Psoas muscle (tissue), 8 donors: ENCODE measurements around the gene PHACTR3. TPM values are rescaled to one million over a fixed set of nuclear protein-coding genes. Genes with fewer than 3 reads are reported as not detected.

Source experiments
- ATAC-seq, 4 donors: fragments of 200-7000 bp; cut with Tn5 transposase; one replicate each; pipeline ENCODE4 v1.9.1; 2020; ENCODE audit warnings: moderate library complexity in 3 of 4, mild to moderate bottlenecking in 2 of 4
- DNase-seq, 2 donors: peaks; one replicate each; pipeline ENCODE4 v3.0.0-alpha.2; 2020
- H3K27ac ChIP-seq: fragments of 200-600 bp; one replicate; pipeline ENCODE4 v1.8.0; 2022
- H3K27me3 ChIP-seq, 3 donors: fragments of 200-600 bp in 1 of 3; one replicate each; pipeline versions ENCODE4 v1.6.1 to v1.8.0; 2013 to 2022; ENCODE audit warnings: low read length in 2 of 3, mild to moderate bottlenecking in 2 of 3, moderate library complexity in 1 of 3; ENCODE audit not compliant: insufficient read depth in 3 of 3
- H3K36me3 ChIP-seq, 2 donors: fragments of 200-600 bp in 1 of 2; one replicate each; pipeline versions ENCODE4 v1.6.1 to v1.8.0; 2013 to 2022; ENCODE audit warnings: low read depth in 1 of 2, mild to moderate bottlenecking in 1 of 2, moderate library complexity in 1 of 2; ENCODE audit not compliant: insufficient read depth in 1 of 2
- H3K4me1 ChIP-seq: fragments of 200-600 bp; one replicate; pipeline ENCODE4 v1.8.0; 2022
- H3K4me3 ChIP-seq: fragments of 200-600 bp; one replicate; pipeline ENCODE4 v1.8.0; 2022; ENCODE audit warnings: mild to moderate bottlenecking
- H3K9me3 ChIP-seq: fragments of 200-600 bp; one replicate; pipeline ENCODE4 v1.8.0; 2022
- CTCF ChIP-seq: fragments of 200-600 bp; IDR thresholded peaks from one replicate; pipeline ENCODE4 v1.8.0; 2022; ENCODE audit warnings: antibody characterized with exemption
- WGBS, 3 donors: extraction: QIAGEN DNeasy Blood & Tissue Kit; methylation state at CpG; one replicate each; pipeline versions ENCODE4 v1.1.6 to v1.1.7; 2013; 5-methylcytosine and 5-hydroxymethylcytosine counted together
- intact Hi-C, 2 donors: fragments of 100-400 bp; cut with DNase I; formaldehyde crosslinking; loops; one replicate each; pipeline versions ENCODE4 v1.11.0 to v1.14.2; 2022
- polyA plus RNA-seq, 3 donors: library from polyadenylated mRNA; stranded (reverse); fragments of 200-250 nt; gene quantifications; one replicate each; pipeline ENCODE4 v1.2.3, GENCODE V29; 2013
- total RNA-seq, 4 donors: library from RNA; stranded (reverse); fragmentation: NEBNext Ultra II Directional in 2 of 4; extraction: Animal tissue kit (Norgen Biotek cat#: 25700) in 2 of 4; gene quantifications; one replicate each; pipeline versions ENCODE4 v1.2.1 to v1.2.4, GENCODE V29; 2021 to 2023
- donor health status: healthy with polysubstance abuse.
- donor health status: DM: no; HTN: no; CAD: no; lungs with moderate emphysema.
- donor health status: Bipolar disorder and iron deficiency.
- donor health status: healthy.
- donor health status: DM: yes; HTN: yes; CAD: no.
- donor health status: DM: no; HTN: no; CAD: no.
- donor health status: DM: no; HTN: no; CAD: no.
- donor health status: DM: yes; HTN: yes; CAD: no.

Gene PHACTR3
- total and polyA plus RNA-seq, 7 donors = 0.10 to 0.46 (median 0.15) TPM; not detected in 3

GRCh38 chr20:59628171-59628570, 23.8 kb downstream of the PHACTR3 start:
- H3K4me3 ChIP-seq = no peak overlapping the region
- no peak for TF ChIP-seq CTCF
- intact Hi-C loops = no loop called here
- H3K36me3 ChIP-seq = no peaks in the 10 kb centered on the region
- no peaks in the 10 kb centered on the region for H3K4me1 ChIP-seq
- H3K27ac ChIP-seq = no peak overlapping the region
- peaks cover 0 to 6% (median 0%) of the 10 kb centered on the region in 3 donors for H3K27me3 ChIP-seq
- WGBS, 3 donors = 53 to 62% (median 61%) methylated on average over 15 of the region's 15 CpGs
- ATAC-seq (no peak), DNase-seq (no peak)
- no peaks in the 10 kb centered on the region for H3K9me3 ChIP-seq

DNA sequence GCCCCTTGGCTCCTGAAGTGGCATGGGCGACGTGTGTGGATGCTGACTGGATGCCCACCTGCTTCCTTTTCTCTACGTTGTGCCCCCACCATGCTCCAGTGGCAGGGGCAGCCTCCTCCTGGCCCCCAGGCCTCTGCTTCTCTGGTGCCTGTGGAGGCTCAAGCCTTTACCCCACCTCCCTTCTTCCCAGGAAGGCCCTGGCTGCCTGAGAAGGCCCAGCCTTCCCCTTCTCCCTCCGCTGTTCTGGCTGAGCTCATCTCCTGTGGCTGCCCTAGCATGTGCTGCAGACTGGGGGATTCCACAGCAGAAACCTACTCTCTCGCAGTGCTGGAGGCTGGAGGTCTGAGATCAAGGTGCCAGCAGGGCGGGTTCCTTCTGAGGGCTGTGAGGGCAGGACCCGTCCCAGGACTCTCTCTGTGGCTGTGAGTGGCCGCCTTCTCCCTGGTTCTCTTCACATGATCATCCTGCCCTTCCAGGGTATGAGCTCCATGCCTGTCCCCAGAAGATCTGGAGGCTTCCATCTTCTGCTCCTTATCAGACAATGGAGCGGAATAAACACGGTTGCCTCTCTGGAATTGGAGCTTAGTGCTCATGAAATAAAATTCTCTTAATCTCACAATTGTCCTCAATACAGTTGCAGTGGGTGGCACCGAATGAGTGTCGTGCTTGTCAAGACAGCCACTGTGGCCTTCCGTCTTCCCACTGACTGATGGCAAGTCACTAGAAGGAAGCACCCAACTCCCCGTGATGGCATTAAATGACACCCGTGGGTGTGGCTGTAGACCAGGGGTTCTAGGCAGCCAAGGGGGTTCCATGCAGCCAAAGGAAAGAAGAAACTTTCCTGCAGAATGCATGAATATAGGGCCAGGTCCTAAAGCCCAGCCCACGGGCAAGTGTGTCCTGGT, 25.1 kb downstream of the PHACTR3 start:
- intact Hi-C loops = no loop called here

GRCh38 chr20:59630526-59630925, 26.2 kb downstream of the PHACTR3 start:
- no peak for ATAC-seq
- peaks cover 0 to 6% (median 0%) of the 10 kb centered on the region in 3 donors for H3K27me3 ChIP-seq
- no peak for DNase-seq
- no peak overlapping the region for H3K4me3 ChIP-seq
- no peak for TF ChIP-seq CTCF
- H3K36me3 ChIP-seq = no peaks in the 10 kb centered on the region
- no peaks in the 10 kb centered on the region for H3K9me3 ChIP-seq
- intact Hi-C loops = no loop called here
- H3K27ac ChIP-seq = no peak overlapping the region
- 63 to 69% (median 64%) methylated on average over 8 of the region's 8 CpGs for WGBS, 3 donors
- no peaks in the 10 kb centered on the region for H3K4me1 ChIP-seq

More for the DNA sequence above, 25.1 kb downstream of the PHACTR3 start:
- no peak overlapping the region for H3K27ac ChIP-seq
- H3K4me1 ChIP-seq = no peaks in the 10 kb centered on the region
- 83 to 91% (median 84%) methylated on average over 15 to 16 of the region's 16 CpGs for WGBS, 3 donors
- ATAC-seq (no peak), DNase-seq (no peak)
- no peak for TF ChIP-seq CTCF
- peaks cover 0 to 6% (median 0%) of the 10 kb centered on the region in 3 donors for H3K27me3 ChIP-seq
- no peaks in the 10 kb centered on the region for H3K9me3 ChIP-seq
- no peak overlapping the region for H3K4me3 ChIP-seq
- no peaks in the 10 kb centered on the region for H3K36me3 ChIP-seq

GRCh38 chr20:59631751-59632540, 27.6 kb downstream of the PHACTR3 start:
- Histone ChIP-seq H3K4me3 (no peak overlapping the region), H3K27me3 (peaks cover 0 to 6% (median 5%) of the 10 kb centered on the region in 3 donors), H3K9me3 (no peaks in the 10 kb centered on the region), H3K27ac (no peak overlapping the region), H3K36me3 (no peaks in the 10 kb centered on the region), H3K4me1 (no peaks in the 10 kb centered on the region)
- DNase-seq = no peak
- no peak for ATAC-seq
- WGBS, 3 donors = 86 to 91% (median 90%) methylated on average over 14 of the region's 14 CpGs
- TF ChIP-seq CTCF = no peak
- intact Hi-C loops = no loop called here
